Dermis microvascular lymphatic vessel endothelial cell (primary cell): ENCODE data around the gene PHACTR3. TPM values are rescaled to one million over a fixed set of nuclear protein-coding genes. Genes with fewer than 3 reads are reported as not detected.

ENCODE experiments used
- DNase-seq, 2 donors: peaks; one replicate each; pipeline versions ENCODE4 v3.0.0 to v3.0.0-alpha.2; 2010; ENCODE audit warnings: low read depth in 2 of 2
- total RNA-seq: library from RNA; depleted of rRNA; stranded (reverse); fragments of >200 nt; gene quantifications from 2 replicates; pipeline ENCODE4 v1.2.1, GENCODE V29; 2014

PHACTR3 gene
- total RNA-seq, 1 donor from 2014 or later, result 2.4 TPM

DNA sequence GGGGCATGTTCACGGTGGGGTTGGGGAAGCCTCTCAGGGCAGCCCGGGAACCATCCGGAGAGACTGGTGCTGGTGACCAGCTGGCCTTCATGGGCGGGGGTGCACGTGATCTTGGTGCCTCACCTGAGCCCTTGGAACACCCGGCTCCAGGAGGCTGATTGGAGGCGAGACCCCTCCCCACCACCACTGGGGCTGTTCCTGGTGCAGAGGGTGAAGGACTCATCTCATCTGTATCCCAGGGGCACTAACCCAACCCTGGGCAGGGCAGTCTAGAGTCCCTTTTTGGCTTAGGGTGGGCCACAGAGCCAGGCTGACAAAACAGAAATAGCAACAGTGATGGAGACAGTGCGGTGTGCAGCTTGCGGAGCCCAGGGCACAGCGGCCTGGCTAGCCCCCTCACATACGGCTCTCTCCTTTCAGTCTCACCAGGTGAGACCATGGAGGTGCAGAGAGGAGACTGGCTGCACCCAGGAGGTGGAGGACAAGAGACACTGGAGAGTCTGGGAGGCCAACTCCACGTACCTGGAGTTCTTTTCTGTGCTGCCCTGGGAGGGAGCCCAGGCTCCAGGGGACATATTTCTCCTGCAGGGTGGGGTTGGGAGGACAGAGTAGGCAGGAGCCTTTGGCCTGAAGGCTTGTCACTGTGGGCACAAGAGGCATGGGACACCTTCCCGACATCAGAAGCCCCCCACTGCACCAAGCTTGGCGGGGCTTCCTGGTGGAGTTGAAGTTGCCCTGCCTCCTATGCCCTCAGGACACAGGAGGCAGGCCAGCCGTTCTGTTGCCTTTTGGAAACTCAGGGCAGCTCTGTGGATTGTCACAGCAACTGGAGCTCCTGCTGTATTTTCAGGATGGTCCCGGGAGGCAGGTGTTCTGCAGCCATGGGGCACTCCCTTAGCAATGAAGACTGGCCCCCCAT, 223.1 kb downstream of the PHACTR3 start:
- DNase-seq, result no peak

DNA sequence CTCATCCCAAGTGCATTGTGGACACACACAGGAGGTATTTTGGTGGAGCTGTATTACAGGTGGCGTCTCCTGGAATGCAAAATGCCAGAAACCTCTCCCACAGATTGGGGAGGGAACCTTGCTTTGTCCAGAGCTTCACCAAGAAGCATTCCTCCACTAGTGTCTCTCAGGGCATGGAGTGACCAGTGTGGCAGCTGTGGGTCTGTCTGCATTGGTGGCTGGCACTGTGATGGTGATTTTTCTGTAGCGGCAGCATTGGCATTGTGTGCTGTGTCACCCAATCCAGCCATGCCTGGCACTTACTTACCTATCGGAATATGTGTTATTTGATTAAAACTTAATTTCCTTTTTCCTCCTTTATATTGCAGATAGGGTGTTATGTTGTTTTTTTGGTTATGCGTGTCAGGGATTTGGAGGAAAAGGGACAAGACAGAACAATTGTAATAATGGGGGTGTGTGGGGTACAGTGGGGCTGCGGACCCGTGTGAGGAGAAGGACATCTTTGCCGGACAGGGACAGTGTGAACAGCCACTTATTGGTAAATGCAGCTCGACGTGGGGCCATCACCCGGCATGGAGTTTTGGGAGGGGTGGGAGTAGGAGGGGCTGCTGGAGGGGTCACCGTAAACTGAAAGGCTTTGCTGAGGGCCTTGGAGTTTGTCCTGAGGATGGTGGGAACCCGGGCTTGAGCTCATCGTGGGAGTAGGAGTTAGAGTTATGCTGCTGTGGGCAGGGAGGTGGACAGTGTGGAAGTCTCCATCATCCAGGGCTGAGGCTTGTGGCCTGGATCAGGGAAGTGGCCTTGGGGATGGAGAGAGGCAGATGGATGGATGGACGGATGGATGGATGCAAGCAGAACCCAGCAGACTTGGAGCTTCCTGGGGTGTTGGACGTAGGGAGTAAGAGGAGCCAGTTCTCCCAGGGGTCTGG, 224.0 kb downstream of the PHACTR3 start:
- DNase-seq, result no peak

DNA sequence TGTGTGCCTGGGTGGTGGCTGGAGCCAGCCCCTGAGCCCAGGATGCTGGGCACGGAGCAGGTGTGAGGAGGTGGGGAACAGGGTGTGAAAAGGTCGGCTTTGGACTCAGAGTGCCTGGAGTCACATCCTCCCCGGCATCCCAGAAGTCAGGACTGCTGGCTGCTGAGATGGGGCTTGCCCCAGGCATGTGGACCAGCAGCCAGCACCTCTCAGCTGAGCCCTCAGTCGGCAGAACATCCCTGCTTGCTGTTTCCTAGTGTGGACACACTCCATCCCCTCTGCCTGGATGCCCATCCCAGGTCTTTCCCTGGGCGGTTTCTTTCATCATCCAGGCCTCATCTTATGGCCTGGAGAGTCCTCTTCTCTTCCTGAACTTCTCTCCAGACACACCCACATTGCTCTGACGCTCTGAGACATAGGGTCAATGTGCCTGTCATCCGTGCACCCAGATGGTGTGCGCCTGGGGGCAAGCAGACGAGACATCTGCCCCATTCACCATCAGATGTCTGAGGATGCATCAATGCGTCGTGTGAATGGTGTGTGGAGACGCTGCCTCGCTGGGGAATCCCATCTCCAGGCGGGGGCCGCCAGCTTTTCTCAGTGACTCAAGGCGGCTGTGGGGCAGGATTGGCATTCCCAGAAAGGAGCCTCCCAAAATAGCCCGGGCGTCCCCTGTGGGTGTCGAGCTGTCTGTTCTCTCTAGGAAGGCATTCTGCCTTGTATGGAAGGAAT, 224.9 kb downstream of the PHACTR3 start:
- DNase-seq, result no peak

DNA sequence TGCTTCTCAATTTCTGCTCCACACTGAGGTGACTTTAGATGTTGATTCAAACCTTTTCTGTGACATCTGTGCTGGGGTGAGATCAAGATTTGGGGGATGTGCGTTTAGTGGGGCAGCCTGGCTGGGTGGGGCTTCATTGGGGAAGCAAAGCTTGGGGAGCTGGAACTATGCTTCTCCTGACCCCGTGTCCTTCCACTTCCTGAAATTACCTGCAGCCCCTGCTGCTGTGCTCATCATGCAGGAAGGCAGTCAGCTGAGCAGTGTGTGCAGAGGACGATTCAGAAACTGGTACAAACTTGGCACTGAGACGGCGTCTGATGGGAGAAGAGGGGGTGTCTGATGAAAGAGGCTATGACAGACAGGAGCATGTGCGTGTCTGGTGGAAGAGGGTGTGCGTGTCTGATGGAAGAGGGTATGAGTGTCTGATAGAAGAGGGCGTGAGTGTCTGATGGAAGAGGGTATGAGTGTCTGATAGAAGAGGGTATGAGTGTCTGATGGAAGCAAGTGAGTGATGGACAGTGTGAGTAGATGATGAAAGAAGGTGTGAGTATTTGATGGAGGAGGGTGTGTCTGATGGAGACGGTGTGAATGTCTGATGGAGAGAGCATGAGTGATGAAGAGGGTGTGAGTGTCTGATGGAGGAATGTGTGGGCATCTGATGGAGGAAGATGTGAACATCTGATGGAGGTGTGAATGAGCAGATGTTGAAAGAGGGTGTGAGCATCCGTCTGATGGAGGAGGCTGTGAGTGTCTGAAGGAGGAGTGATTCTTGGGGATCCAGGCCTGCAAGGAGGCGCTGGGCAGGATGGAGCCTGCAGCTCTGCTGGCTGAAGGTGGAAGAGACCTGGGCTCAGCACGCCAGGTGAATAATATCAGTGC, 225.7 kb downstream of the PHACTR3 start:
- DNase-seq, result no peak

DNA sequence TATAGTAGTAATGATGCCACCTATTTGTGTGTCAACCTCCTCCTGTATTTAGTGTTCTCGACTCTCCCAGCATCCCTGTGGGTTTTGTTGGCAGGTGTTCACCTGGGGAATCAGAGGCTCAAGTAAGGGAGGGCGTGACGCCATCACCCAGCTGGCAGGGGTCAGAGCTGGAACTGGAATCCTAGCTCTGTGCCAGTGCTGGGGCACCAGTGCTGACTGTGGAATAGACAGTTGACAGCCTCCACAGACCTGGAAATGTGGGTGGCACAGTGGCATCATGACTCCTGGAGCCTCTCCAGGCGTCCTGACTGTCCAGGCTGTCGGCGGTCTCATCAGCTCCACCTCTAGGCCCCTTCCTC, 226.3 kb downstream of the PHACTR3 start:
- no peak for DNase-seq

DNA sequence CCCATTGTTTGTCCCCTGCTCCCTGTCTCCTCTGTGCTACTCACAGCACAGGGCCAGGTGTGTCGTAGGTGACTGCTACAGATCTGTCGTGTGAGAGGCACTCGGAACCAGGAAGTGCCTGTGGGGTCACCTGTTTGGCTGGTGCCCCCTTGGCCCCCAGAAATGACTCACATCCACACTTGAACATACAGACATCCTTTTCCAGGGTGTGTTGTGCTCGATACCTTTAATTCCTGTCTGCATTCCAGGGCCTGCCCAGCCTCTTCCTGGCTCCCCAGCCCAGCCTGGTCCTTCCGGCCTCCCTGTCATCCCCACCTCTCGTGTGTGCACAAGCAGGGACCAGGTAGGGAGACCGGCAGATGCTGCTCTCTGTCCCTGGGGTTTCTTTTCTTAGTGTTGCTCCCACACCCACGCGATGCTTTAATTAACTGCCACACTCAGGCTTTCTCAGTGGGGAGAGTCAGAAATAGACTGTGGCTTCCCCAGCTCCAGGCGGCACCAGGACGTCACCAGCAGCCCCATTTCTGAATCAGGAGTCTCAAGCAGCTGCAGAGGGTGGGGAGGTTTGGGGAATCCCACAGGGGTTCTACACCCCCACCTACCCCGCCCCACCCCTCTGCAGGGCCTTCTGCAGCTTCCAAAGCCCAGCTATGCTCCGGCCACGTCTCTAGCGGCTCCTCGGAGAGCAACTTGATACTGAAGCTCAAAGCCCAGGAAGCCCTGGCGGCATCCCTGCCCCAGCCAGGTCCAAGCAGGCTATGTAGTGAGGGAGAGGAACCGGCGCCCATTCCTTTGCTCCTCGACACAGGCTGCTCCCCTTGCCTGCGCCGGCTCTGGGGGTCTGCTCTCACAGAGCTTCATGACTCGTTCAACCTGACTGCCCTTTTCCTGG, 226.9 kb downstream of the PHACTR3 start:
- DNase-seq, result peak; percentile 37 to 88

DNA sequence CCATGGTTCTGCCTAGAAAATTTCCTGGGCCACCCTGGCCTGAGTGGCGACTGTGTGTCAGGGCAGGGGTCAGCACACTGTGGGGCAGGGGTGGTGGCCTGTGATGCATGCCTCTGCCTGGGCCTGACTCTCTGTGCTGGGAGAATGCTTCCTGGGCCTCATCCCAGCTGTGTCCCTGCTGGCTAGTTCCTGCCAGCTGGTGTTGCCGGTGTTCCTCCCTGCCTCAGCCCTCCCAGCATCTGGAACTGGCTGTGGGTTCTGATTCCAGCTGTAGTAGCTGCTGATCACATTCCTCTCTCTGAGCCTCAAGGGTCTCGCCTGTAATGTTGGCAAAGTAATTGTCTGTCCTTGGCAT, 227.6 kb downstream of the PHACTR3 start:
- no peak for DNase-seq

DNA sequence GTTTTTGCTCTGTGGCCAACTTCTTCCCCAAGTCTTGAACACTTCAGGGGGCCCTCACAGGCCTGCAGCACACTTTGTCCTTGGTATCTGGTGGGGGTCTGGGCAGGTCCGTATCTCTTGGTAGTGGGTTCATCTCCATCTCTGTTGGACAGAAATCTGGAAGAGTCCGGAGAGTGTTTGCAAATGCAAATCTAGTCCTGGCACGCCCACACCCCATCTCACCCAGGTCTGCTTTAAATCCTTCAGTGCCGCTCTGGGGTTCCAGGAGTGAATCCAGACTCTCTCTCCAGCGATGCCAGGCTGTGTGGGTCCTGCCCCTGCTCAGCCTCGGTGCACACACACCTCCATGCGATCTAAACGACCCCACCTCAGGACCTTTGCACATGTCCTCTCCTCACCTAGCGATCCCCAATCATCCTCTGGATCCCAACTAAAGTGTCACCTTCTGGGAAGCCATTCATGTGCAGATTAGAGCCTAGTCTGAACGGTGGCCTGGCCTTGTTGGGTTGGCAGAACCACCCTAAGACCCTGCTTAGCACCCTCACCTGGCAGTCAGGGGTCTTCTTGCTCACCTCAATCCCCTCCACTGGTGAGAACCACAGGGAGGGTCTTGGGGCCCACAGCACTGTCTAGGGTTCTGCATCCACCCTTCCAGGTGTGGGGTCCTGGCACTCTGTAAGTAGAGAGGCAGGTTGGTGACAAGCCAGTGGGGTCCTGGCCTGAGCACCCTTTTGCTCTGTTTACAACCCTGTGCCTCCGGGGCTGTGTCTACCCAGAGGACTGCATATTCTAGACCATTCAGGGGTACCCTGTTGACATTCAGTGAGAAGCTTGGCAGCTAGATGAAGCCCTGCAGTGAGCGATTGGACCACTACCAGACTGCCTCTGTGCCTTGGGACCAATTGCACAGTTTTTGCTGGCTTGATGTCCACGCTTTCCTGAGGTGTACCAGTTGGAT, 228.3 kb downstream of the PHACTR3 start:
- DNase-seq, result no peak

DNA sequence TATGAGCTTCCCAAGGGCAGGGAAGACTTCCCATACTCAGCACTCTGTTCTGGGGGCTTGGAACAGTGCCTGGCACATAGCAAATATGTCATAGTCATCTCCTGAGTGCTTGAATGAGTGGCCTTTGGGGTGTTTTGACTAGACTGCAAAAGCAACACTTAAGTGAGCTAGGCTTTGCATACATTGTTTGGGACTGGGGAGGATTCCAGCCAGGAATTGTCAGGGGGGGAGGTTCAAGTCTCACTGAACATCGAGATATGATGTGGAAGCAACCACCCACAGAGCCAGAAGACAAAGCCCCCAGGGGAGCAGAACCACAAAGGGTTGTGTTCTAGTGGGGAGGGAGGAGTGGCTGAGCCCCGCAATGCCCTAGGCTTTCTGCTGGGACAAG, 230.7 kb downstream of the PHACTR3 start:
- no peak for DNase-seq

DNA sequence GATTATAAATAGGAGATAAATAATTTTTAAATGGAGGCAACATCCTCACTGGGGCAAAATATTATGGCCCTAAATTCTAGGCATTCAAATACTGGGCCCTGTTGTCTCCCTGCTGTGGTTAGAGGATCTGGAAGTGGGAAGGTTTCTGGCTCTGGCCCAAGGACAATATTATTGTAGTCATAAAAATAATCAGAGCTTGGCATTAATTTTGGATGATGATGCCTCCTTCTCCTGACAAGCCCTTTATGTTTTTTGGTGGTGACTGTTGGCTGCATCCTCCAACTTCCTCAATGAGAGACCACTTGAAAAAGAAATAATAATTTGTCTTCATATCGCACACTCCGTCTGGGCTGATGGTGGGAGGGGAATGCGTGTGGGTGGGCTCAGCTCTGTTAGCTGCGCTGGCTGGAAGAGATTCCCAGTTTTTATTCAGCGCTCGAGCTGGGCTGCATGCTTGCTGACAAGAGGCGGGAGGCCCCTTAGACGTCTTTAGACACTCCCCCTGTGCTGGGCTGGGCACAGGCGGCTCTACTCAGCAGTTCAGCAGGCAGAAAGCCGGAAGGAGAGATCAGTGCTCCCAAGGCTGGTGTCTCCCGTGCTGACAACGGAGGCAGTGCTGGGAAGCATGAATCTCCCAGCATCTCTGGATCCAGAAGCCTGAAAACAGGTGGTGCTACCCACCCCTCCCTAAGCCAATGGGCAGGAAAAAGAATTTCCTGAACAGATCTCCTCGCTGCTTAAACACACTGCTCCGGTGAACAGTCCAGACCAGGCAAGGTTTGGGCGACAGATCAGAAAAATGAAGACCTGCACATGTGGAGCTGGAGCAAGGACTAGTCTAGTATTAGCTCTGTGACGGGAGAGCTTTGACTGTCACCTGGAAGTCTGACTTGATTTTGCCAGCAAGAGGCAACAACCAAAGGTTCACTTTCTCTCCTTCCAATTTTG, 231.4 kb downstream of the PHACTR3 start:
- peak; percentile 25 to 27 for DNase-seq

DNA sequence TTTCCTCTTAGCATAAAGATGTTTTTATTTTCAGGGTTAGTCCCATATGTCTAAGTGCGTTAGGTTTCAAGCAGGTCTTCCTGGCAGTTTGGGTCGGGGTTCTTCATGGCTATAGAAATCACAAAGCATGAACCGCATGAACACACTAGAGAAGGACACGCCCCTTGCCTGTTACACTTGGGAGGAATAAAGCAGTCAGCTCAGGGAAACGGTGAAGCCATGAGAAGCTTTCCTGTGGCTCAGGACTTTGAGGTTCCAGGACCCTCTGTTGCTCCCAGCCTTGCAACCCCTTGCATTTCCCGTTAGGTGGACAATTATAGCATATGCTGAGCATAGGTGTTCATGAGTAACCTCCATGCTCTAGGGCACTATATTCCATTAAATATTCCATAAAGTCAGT, 232.4 kb downstream of the PHACTR3 start:
- no peak for DNase-seq

DNA sequence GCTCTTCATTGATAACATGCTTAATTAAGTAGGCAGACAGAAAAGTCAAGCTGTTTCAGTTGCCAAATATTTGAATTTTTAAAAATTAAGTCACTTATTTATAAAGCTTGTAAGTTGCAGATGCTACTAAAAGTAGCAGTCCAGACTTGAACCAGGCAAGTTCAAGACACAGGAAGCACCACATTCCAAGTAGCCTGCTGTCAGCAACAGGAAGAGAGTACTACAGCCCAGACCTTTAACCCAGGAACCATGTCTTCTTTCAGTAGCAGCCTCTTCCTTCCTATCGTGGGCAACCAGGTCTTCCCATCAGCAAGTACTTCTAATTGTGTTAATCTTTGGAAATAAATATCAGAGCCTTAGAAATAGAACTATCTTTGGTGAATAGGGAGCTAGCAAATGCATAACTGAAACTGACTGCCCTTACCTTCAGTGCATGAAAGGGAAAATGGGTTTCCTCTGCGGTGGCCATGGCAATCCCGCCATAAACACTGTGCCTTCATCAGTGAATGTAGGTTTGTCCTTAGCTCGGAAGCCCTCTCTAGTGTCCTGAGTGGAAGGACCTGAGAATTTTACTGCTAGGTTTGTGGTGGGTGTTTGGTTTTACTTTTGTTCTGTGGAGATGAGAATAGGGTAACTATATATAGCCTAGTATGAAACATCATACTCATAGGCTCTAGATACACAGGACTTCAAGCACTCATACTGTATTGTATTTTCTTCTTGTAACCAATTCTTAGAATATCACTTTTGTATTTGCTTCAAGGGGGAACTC, 233.5 kb downstream of the PHACTR3 start:
- DNase-seq, result no peak

DNA sequence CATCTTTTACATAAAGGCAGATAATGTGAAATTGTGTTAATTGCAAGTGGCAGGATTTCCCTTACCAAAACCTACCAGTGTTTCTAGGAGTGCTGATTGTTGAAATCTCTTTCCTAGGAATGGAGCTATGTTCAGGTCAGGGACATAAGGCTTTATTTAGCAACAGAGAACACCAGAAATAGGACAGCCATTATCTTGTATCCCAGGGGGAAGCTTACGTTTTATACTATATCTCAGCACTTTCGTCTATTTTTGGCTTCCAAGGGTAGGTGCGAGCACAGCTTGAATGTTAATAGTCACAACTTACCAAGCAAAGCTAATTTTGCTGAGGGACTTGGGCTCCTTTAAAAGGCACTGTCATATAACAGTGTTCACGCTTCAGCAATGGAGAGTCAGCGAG, 235.1 kb downstream of the PHACTR3 start:
- DNase-seq, result no peak

DNA sequence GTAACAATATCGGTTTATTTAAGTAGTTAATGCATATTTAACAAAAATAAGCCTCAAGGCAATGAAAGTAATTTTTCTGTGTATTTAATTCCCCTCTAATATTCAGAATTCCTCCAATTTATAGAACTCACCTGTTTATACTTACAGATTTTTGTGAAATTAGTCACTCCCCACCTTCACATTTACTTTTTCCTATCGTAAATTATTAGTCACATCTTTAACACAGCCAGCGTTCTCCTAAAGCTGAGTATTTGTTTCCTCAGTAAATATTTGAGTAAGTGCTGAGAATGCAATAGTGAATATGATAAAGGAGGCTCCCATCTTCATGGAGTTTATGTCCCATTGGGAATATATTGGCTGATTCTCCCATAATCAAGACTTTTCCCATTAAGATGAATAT, 241.1 kb downstream of the PHACTR3 start:
- no peak for DNase-seq

DNA sequence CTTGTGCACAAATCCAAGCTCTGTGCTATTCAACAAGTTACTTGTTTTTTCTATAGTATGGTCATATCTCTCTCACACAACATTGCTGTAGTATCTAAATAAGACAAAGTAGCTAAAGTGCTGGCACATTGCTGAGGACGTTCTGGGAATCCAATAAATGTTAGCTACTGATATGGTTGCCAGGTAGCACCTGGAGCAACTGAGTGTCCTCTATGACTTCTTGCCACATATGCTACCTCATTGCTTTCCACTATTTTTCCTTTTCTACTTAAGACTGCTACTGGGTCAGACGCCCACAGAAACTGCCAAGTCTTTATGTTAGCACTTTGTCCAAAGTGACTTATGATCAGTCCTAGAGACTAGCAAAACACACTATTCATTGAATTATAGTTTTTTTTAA, 243.8 kb downstream of the PHACTR3 start:
- DNase-seq, result no peak

DNA sequence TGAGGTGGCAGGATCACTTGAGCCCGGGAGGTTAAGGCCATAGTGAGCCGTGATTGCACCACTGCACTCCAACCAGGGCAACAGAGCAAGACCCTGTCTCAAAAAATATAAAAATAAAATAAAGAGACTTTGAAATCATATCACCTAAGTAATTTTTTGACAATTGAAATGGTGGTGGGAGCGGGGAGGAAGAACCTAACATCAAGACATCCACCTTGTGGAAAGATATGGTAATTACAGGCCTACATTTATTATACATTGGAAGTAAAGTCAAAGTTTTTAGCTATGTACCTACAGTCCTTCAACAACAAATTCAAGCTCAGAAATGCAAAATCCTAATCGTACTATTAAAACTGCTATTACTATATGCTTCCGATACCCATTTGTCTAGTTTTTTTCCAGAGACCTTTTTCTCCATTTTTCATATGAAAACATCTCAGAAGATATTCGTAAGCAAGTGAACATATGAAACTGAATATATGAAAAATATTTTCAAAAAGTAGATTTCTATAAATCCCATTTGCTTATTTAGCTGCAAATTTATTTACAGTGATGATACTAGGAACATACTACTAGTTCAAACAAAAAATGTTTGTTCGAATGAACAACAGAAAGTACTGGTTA, 245.8 kb downstream of the PHACTR3 start:
- peak; percentile 46 to 54 for DNase-seq
